C4-2B (cell line): ENCODE data around the gene PSMG1.

Source experiments
- CTCF ChIP-seq: fragments of 450-650 bp; conservative IDR thresholded peaks from 2 replicates; pipeline ENCODE4 v1.5.1; 2017; ENCODE audit warnings: mild to moderate bottlenecking
- ZFX ChIP-seq: fragments of 450-650 bp; IDR thresholded peaks from 2 replicates; pipeline ENCODE4 v1.6.1; 2017

- TF ChIP-seq CTCF = no peak
- TF ChIP-seq ZFX = no peak
Measured at GRCh38 chr21:39141502-39141901, 41.7 kb downstream of the PSMG1 start.
